LNCaP clone FGC (cell line): Measurements from ENCODE around the gene SLC5A4.
"Not testable (repeated sequence)": the region's sequence is repeated elsewhere in the genome, so short reads cannot be mapped to it uniquely, and the experiment has no call there.

Source experiments
- DNase-seq: peaks from one replicate; pipeline ENCODE4 v3.0.0-alpha.2; 2011; ENCODE audit warnings: low read depth
- H3K4me3 ChIP-seq: 2 replicates; pipeline ENCODE4 v1.5.1; 2011; ENCODE audit warnings: mild to moderate bottlenecking, low read depth, low read length, control low read depth
- CTCF ChIP-seq: IDR thresholded peaks from 2 replicates; pipeline ENCODE4 v1.5.1; 2012; ENCODE audit warnings: mild to moderate bottlenecking; ENCODE audit not compliant: control insufficient read depth, insufficient read depth; ENCODE audit errors: extremely low read depth

Gene SLC5A4

GRCh38 chr22:32267011-32267410 lies 11.9 kb upstream of the SLC5A4 start:
- no peak for TF ChIP-seq CTCF
- DNase-seq, result no peak

DNA sequence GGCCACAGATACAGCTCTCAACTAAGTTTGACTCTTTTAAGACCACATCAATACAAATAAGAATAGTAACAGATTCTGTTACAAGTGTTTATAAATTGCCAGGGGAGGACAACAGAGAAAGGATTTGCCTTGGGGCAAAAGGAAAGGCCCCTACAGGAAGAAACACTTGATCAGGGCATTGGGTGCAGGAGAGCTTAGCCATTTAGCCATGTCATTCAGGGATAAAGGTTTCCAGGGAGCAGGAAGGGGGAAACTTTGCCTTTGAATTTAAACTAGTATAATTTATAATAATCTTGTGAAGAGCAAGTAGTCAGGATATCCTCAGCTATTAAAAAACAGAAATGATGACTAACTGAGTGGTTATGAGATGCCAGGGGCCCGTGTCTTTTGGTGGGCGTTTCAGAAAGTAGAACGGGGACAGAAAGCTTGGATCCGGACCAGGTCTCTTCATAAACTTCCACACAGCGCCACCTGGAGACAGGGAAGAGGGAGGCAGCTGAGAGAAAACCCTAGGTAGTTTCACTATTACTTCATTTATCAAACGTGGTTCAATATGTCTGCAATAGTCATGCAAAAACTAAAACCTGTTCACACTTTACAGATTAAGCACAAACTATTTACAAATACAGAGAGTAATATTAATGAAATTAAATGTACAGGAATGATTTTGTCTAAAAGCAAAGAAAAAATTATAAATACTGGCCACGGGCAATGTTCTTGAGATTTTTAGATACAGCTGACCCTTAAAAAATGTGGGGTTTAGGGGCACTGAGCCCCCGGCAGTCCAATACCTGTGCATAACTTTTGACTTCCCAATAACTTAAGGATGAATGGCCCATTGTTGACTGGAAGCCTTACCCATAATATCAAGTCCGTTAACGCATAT lies 11.0 kb upstream of the SLC5A4 start:
- H3K4me3 ChIP-seq, result no peak overlapping the region
- TF ChIP-seq CTCF, result peak; percentile 72
- DNase-seq, result peak; percentile 21

More at GRCh38 chr22:32267011-32267410, 11.9 kb upstream of the SLC5A4 start:
- no peak overlapping the region for H3K4me3 ChIP-seq

GRCh38 chr22:32263678-32264077 lies 8.5 kb upstream of the SLC5A4 start:
- H3K4me3 ChIP-seq, DNase-seq: not testable (repeated sequence)

GRCh38 chr22:32261306-32261705 lies 6.2 kb upstream of the SLC5A4 start:
- TF ChIP-seq CTCF, result no peak
- DNase-seq, result no peak
- no peak overlapping the region for H3K4me3 ChIP-seq

DNA sequence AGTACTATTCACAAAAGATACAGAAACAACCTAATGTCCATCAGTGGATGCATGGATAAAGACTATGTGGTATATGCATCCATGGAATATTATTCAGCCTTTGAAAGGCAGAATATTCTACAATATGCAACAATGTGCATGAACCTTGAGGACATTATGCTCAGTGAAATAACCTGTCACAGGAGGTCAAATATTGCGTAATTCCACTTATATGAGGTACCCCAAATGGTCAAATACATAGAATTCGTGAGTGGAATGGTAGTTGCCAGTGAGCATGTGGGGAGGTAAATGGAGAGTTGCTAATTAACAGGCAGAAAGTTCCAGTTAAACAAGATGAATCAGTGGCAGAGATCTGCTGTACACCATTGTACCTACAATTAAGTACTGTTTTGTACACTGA lies 3.6 kb upstream of the SLC5A4 start:
- no peak overlapping the region for H3K4me3 ChIP-seq
- TF ChIP-seq CTCF, result no peak
- no peak for DNase-seq

- no peak for TF ChIP-seq CTCF
- no peak overlapping the region for H3K4me3 ChIP-seq
- DNase-seq, result no peak
Measured at GRCh38 chr22:32255726-32256125, 579 bp upstream of the SLC5A4 start.

- H3K4me3 ChIP-seq, result no peak overlapping the region
- no peak for TF ChIP-seq CTCF
- no peak for DNase-seq
Measured at GRCh38 chr22:32249231-32249630, 5.9 kb downstream of the SLC5A4 start.
